NCI-H146 treated with DMSO at 0.1 percent for 48 hours (cell line): ENCODE measurements around the gene LRIG1.
A peak's percentile ranks its signal among the peaks of the same experiment; 100 is the strongest.

Experiments used
- DNase-seq: peaks from one replicate; lab custom pipeline; 2025; ENCODE audit not compliant: unreplicated experiment; lab: John Stamatoyannopoulos, UW

Gene LRIG1

GRCh38 chr3:66363148-66363547, 137.7 kb downstream of the LRIG1 start:
- no peak for DNase-seq

GRCh38 chr3:66362541-66362941, 138.3 kb downstream of the LRIG1 start:
- no peak for DNase-seq

GRCh38 chr3:66361356-66361755, 139.5 kb downstream of the LRIG1 start:
- DNase-seq: no peak

GRCh38 chr3:66355997-66356396, 144.8 kb downstream of the LRIG1 start:
- no peak for DNase-seq

GRCh38 chr3:66355394-66355793, 145.4 kb downstream of the LRIG1 start:
- DNase-seq: no peak

GRCh38 chr3:66354001-66354400, 146.8 kb downstream of the LRIG1 start:
- DNase-seq: no peak

GRCh38 chr3:66353530-66353929, 147.3 kb downstream of the LRIG1 start:
- no peak for DNase-seq

- DNase-seq: no peak
Measured at GRCh38 chr3:66353039-66353438, 147.8 kb downstream of the LRIG1 start.

- DNase-seq: no peak
Measured at GRCh38 chr3:66350601-66351000, 150.2 kb downstream of the LRIG1 start.

GRCh38 chr3:66348704-66349103, 152.1 kb downstream of the LRIG1 start:
- DNase-seq: no peak

GRCh38 chr3:66344848-66345578, 155.8 kb downstream of the LRIG1 start:
- no peak for DNase-seq

- DNase-seq: peak; percentile 5
Measured at GRCh38 chr3:66344391-66344811, 156.4 kb downstream of the LRIG1 start.

- no peak for DNase-seq
Measured at GRCh38 chr3:66342717-66343356, 158.0 kb downstream of the LRIG1 start.

- no peak for DNase-seq
Measured at GRCh38 chr3:66338927-66339326, 161.9 kb downstream of the LRIG1 start.

- no peak for DNase-seq
Measured at GRCh38 chr3:66336333-66336766, 164.5 kb downstream of the LRIG1 start.

GRCh38 chr3:66335671-66336070, 165.2 kb downstream of the LRIG1 start:
- DNase-seq: no peak
